H1 (cell line): ENCODE measurements around the gene COL6A6. TPM values are rescaled to one million over a fixed set of nuclear protein-coding genes. Genes with fewer than 3 reads are reported as not detected.

Experiments
- CTCF ChIA-PET: fragments of 300-600 bp; sonication (Branson Sonifier 250); formaldehyde crosslinking; loops from one replicate; lab custom pipeline; 2021; ENCODE audit not compliant: partially characterized antibody; lab: Charles Lee
- POLR2A ChIA-PET: fragments of 300-600 bp; sonication (Branson Sonifier 250); formaldehyde crosslinking; loops from one replicate; lab custom pipeline; 2021; ENCODE audit warnings: inconsistent platforms; ENCODE audit not compliant: partially characterized antibody; lab: Charles Lee
- DNase-seq, 2 experiments: peaks; one replicate each; pipeline versions ENCODE4 v3.0.0 to v3.0.0-alpha.2; 2010 to 2022; ENCODE audit warnings: low spot score in 2 of 2, low read depth in 1 of 2, mixed read lengths in 1 of 2
- FAIRE-seq: peaks from 2 replicates; lab custom pipeline; 2011; peaks lifted over from hg19 to GRCh38; lab: Jason Lieb, UNC
- H2AFZ ChIP-seq: 2 replicates; pipeline ENCODE4 v1.8.1; 2012; ENCODE audit warnings: low read length, inconsistent platforms
- H2AK5ac ChIP-seq: 2 replicates; pipeline ENCODE4 v1.6.1; 2013; ENCODE audit warnings: low read depth, low read length
- H2BK120ac ChIP-seq: replicated peaks from 2 replicates; pipeline ENCODE3; 2013; ENCODE audit warnings: low read depth, low read length, inconsistent platforms
- H2BK12ac ChIP-seq: 2 replicates; pipeline ENCODE4 v1.6.1; 2013; ENCODE audit warnings: low read depth, low read length
- H2BK15ac ChIP-seq: 2 replicates; pipeline ENCODE4 v1.6.1; 2013; ENCODE audit warnings: low read length
- H2BK20ac ChIP-seq: 2 replicates; pipeline ENCODE4 v1.6.1; 2013; ENCODE audit warnings: low read length
- H2BK5ac ChIP-seq: 2 replicates; pipeline ENCODE4 v1.6.1; 2013; ENCODE audit warnings: low read depth, low read length
- H3K14ac ChIP-seq: 2 replicates; pipeline ENCODE4 v1.6.1; 2013; ENCODE audit warnings: inconsistent platforms; ENCODE audit not compliant: insufficient read length
- H3K18ac ChIP-seq: 2 replicates; pipeline ENCODE4 v1.6.1; 2013; ENCODE audit warnings: low read length; ENCODE audit errors: extremely low read depth
- H3K23ac ChIP-seq: 2 replicates; pipeline ENCODE4 v1.6.1; 2013; ENCODE audit warnings: inconsistent platforms; ENCODE audit not compliant: insufficient read length
- H3K23me2 ChIP-seq: 2 replicates; pipeline ENCODE4 v1.6.1; 2013; ENCODE audit warnings: low read depth, low read length
- H3K27ac ChIP-seq: 2 replicates; pipeline ENCODE4 v1.6.1; 2011; ENCODE audit warnings: low read depth, low read length, inconsistent platforms
- H3K27me3 ChIP-seq, 4 experiments: replicated peaks in 1 of 4; 1 replicate in 1 of 4; 2 replicates in 3 of 4; pipeline versions ENCODE4 v1.6.1 to v1.8.1; 2011 to 2013; ENCODE audit warnings: low read length in 3 of 4, mild to moderate bottlenecking in 3 of 4, inconsistent platforms in 2 of 4, mixed read lengths in 2 of 4, moderate library complexity in 1 of 4; ENCODE audit not compliant: control insufficient read depth in 3 of 4, insufficient read depth in 3 of 4; ENCODE audit errors: extremely low read depth in 1 of 4
- H3K36me3 ChIP-seq, 4 experiments: 2 replicates each; pipeline versions ENCODE4 v1.6.1 to v1.8.1; 2011 to 2013; ENCODE audit warnings: mild to moderate bottlenecking in 4 of 4, low read length in 3 of 4, moderate library complexity in 2 of 4, control low read depth in 1 of 4, inconsistent platforms in 1 of 4; ENCODE audit not compliant: insufficient read depth in 4 of 4, control insufficient read depth in 2 of 4
- H3K4ac ChIP-seq: replicated peaks from 2 replicates; pipeline ENCODE3; 2013; ENCODE audit warnings: low read length, low read depth, mixed read lengths, inconsistent platforms; ENCODE audit not compliant: insufficient read length
- H3K4me1 ChIP-seq, 4 experiments: replicated peaks in 1 of 4; 1 replicate in 1 of 4; 2 replicates in 3 of 4; pipeline versions ENCODE4 v1.6.1 to v1.8.1; 2011 to 2013; ENCODE audit warnings: low read length in 3 of 4, inconsistent platforms in 2 of 4, mixed read lengths in 1 of 4; ENCODE audit not compliant: insufficient read depth in 4 of 4, control insufficient read depth in 3 of 4
- H3K4me2 ChIP-seq, 2 experiments: 2 replicates each; pipeline versions ENCODE4 v1.6.1 to v1.8.1; 2011 to 2013; ENCODE audit warnings: low read depth in 2 of 2, low read length in 2 of 2, control low read depth in 1 of 2, inconsistent platforms in 1 of 2, mild to moderate bottlenecking in 1 of 2; ENCODE audit not compliant: insufficient read depth in 1 of 2
- H3K4me3 ChIP-seq, 4 experiments: fragments of 200-600, 300-600 bp in 1 of 4; sonication (generic), shearing (Covaris generic), sonication (Bioruptor Twin) in 1 of 4; 2 replicates each; pipeline versions ENCODE4 v1.5.1 to v1.8.1; 2011 to 2016; ENCODE audit warnings: low read length in 4 of 4, low read depth in 3 of 4, control low read depth in 2 of 4, inconsistent platforms in 2 of 4, mild to moderate bottlenecking in 2 of 4, mixed read lengths in 1 of 4, moderate library complexity in 1 of 4; ENCODE audit not compliant: insufficient read depth in 2 of 4; ENCODE audit errors: extremely low read depth in 1 of 4
- H3K56ac ChIP-seq: replicated peaks from 2 replicates; pipeline ENCODE3; 2013; ENCODE audit warnings: low read depth, mild to moderate bottlenecking, mixed read lengths, low read length, inconsistent platforms; ENCODE audit not compliant: insufficient read length
- H3K79me1 ChIP-seq: 2 replicates; pipeline ENCODE4 v1.6.1; 2013; ENCODE audit warnings: low read depth, low read length, control low read depth
- H3K79me2 ChIP-seq, 2 experiments: 2 replicates each; pipeline versions ENCODE4 v1.6.1 to v1.8.1; 2012 to 2013; ENCODE audit warnings: low read length in 2 of 2, mild to moderate bottlenecking in 2 of 2, inconsistent platforms in 1 of 2; ENCODE audit not compliant: insufficient read depth in 2 of 2, control insufficient read depth in 1 of 2
- H3K9ac ChIP-seq, 4 experiments: replicated peaks in 1 of 4; 1 replicate in 1 of 4; 2 replicates in 3 of 4; pipeline versions ENCODE4 v1.6.1 to v1.8.1; 2011 to 2013; ENCODE audit warnings: low read depth in 3 of 4, low read length in 3 of 4, control low read depth in 2 of 4, mild to moderate bottlenecking in 2 of 4, moderate library complexity in 2 of 4, inconsistent platforms in 1 of 4; ENCODE audit errors: extremely low read depth in 1 of 4
- H3K9me3 ChIP-seq, 2 experiments: 2 replicates each; pipeline versions ENCODE4 v1.6.1 to v1.8.1; 2012 to 2013; ENCODE audit warnings: mild to moderate bottlenecking in 2 of 2, moderate library complexity in 2 of 2, control low read depth in 1 of 2, inconsistent platforms in 1 of 2, low read depth in 1 of 2, low read length in 1 of 2, mixed read lengths in 1 of 2; ENCODE audit not compliant: insufficient read depth in 2 of 2
- H4K20me1 ChIP-seq, 2 experiments: replicated peaks in 1 of 2; 2 replicates each; pipeline versions ENCODE3 to v1.8.1; 2011 to 2013; ENCODE audit warnings: inconsistent platforms in 2 of 2, low read length in 2 of 2, mild to moderate bottlenecking in 1 of 2; ENCODE audit not compliant: insufficient read depth in 2 of 2, control insufficient read depth in 1 of 2
- H4K5ac ChIP-seq: 2 replicates; pipeline ENCODE4 v1.6.1; 2013; ENCODE audit warnings: low read length, low read depth, mixed read lengths, inconsistent platforms; ENCODE audit not compliant: insufficient read length
- H4K8ac ChIP-seq: 2 replicates; pipeline ENCODE4 v1.8.0; 2013; ENCODE audit warnings: mild to moderate bottlenecking, moderate library complexity, low read length, inconsistent platforms; ENCODE audit not compliant: insufficient read depth; ENCODE audit errors: extremely low read depth
- H4K91ac ChIP-seq: replicated peaks from 2 replicates; pipeline ENCODE3; 2013; ENCODE audit warnings: low read length, mixed read lengths, inconsistent platforms; ENCODE audit not compliant: insufficient read length
- whole genome bisulfite sequencing, 2 experiments: shearing (Covaris generic) in 1 of 2; methylation state at CpG; one replicate each; pipeline versions ENCODE4 v1.1.6 to v1.1.7; 2013 to 2015; ENCODE audit warnings: low lambda C conversion rate in 2 of 2, mixed read lengths in 2 of 2, inconsistent platforms in 1 of 2, low coverage in 1 of 2, missing lambda C conversion rate in 1 of 2; ENCODE audit not compliant: insufficient replicate concordance in 2 of 2, insufficient coverage in 1 of 2, insufficient read length in 1 of 2; ENCODE audit errors: extremely low coverage in 1 of 2, missing lambda C conversion rate in 1 of 2; 5-methylcytosine and 5-hydroxymethylcytosine counted together
- polyA plus RNA-seq, 7 experiments: library from polyadenylated mRNA; depleted of rRNA in 3 of 7; stranded (reverse) in 5 of 7; unstranded in 2 of 7; fragments of >200 nt in 5 of 7; fragments of 200-250 nt in 2 of 7; gene quantifications; 1 replicate in 5 of 7; 2 replicates in 1 of 7; 4 replicates in 1 of 7; pipeline versions ENCODE4 v1.2.1 to v1.2.3, GENCODE V29; 2011 to 2013; ENCODE audit warnings: missing spikeins in 2 of 7, mixed read lengths in 2 of 7
- total RNA-seq: library from RNA; stranded (reverse); fragmentation: NEBNext Ultra II Directional; extraction: Animal tissue kit (Norgen Biotek cat#: 25700); gene quantifications from 2 replicates; pipeline ENCODE4 v1.2.1, GENCODE V29; 2021

The COL6A6 gene
- total and polyA plus RNA-seq, 2 of the 8 experiments (the other 6 are each of a cell fraction or from before 2014, with no cell fraction given) = 0.02 to 0.09 TPM

DNA sequence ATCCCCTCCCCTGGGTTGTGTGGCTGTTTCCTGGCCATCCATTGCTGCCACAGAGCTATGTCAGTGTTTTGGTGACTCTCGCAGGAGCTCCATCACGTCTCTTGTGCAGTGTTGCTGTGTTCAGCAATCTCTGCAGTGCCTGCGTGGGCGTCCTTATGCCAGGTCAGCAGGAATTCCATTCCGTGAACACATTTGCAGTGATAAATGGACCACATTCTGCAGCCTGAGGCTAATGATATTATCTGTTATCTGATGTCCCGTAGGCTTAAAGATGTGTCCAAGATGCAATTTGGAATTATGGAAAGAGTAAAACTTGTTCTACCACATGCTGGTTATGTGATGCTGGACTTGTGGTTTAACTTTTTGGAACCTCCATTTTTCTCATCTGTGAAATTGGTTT is 25.5 kb upstream of the COL6A6 start:
- H2BK20ac ChIP-seq = no peak overlapping the region
- H3K4me2 ChIP-seq = no peak overlapping the region
- no peak overlapping the region for H3K56ac ChIP-seq
- no peaks in the 10 kb centered on the region for H4K20me1 ChIP-seq
- no peaks in the 10 kb centered on the region for H3K23me2 ChIP-seq
- no peak overlapping the region for H4K5ac ChIP-seq
- no peak overlapping the region for H4K8ac ChIP-seq
- H2BK5ac ChIP-seq = no peak overlapping the region
- POLR2A ChIA-PET = no interaction called here
- H2AK5ac ChIP-seq = no peak overlapping the region
- H3K4ac ChIP-seq = no peak overlapping the region
- no peak for FAIRE-seq
- H3K9me3 ChIP-seq = no peaks in the 10 kb centered on the region
- H2BK120ac ChIP-seq = no peak overlapping the region
- H2BK15ac ChIP-seq = no peak overlapping the region
- H3K27me3 ChIP-seq = no peaks in the 10 kb centered on the region
- no peak overlapping the region for H2BK12ac ChIP-seq
- no peaks in the 10 kb centered on the region for H3K79me1 ChIP-seq
- no peak overlapping the region for H3K4me3 ChIP-seq
- no peak overlapping the region for H3K9ac ChIP-seq
- H3K79me2 ChIP-seq = no peaks in the 10 kb centered on the region
- no peak overlapping the region for H4K91ac ChIP-seq
- no peak overlapping the region for H3K14ac ChIP-seq
- H3K18ac ChIP-seq = no peak overlapping the region
- no peak overlapping the region for H3K27ac ChIP-seq
- H3K4me1 ChIP-seq = no peaks in the 10 kb centered on the region
- 91% methylated on average over 6 of the region's 6 CpGs; no CpG with 5 or more reads in 1 of the 2 experiments for WGBS, 2 experiments
- H3K23ac ChIP-seq = no peak overlapping the region
- H3K36me3 ChIP-seq = no peaks in the 10 kb centered on the region
- no peak overlapping the region; the same call in 1 of the 2 replicates for H2AFZ ChIP-seq
- DNase-seq = no peak
- CTCF ChIA-PET = interaction anchor here (2.1 kb wide), 1 partner anchor 47 kb away, joined by 7 read pairs; no protein-coding TSS in a partner anchor
